Stimulated activated naive B cell treated with anti-CD40 and anti-IgM and Interleukin-4, amounts not matched to agents 10 μg/mL and 1 μg/mL and 100 μg/mL, for 72 hours (primary cell): ENCODE data around the gene PPM1A.
A peak's percentile ranks its signal among the peaks of the same experiment; 100 is the strongest.

Source experiments
- ATAC-seq, 2 donors: fragments of 150-1000 bp; cut with Tn5 transposase; replicated peaks; 2 replicates each; pipeline ENCODE4 v1.10.0; 2021; ENCODE audit warnings: moderate library complexity in 1 of 2
- DNase-seq: peaks from one replicate; pipeline ENCODE4 v3.0.0; 2021
- H3K27ac Mint-ChIP-seq: one replicate; pipeline ENCODE4 v1.8.0; 2022; ENCODE audit warnings: mild to moderate bottlenecking, mixed read lengths
- H3K27me3 Mint-ChIP-seq, 2 donors: one replicate each; pipeline ENCODE4 v1.8.0; 2022; ENCODE audit warnings: mixed read lengths in 2 of 2
- H3K36me3 Mint-ChIP-seq, 2 donors: one replicate each; pipeline ENCODE4 v1.8.0; 2022; ENCODE audit warnings: mixed read lengths in 2 of 2, mild to moderate bottlenecking in 1 of 2
- H3K4me1 Mint-ChIP-seq, 2 donors: one replicate each; pipeline ENCODE4 v1.8.0; 2022; ENCODE audit warnings: mixed read lengths in 2 of 2, mild to moderate bottlenecking in 1 of 2
- H3K4me3 Mint-ChIP-seq, 2 donors: one replicate each; pipeline ENCODE4 v1.8.0; 2022; ENCODE audit warnings: mild to moderate bottlenecking in 2 of 2, mixed read lengths in 2 of 2, moderate library complexity in 1 of 2
- H3K9me3 Mint-ChIP-seq, 2 donors: one replicate each; pipeline ENCODE4 v1.8.0; 2022; ENCODE audit warnings: mixed read lengths in 2 of 2, mild to moderate bottlenecking in 1 of 2

The PPM1A gene

DNA sequence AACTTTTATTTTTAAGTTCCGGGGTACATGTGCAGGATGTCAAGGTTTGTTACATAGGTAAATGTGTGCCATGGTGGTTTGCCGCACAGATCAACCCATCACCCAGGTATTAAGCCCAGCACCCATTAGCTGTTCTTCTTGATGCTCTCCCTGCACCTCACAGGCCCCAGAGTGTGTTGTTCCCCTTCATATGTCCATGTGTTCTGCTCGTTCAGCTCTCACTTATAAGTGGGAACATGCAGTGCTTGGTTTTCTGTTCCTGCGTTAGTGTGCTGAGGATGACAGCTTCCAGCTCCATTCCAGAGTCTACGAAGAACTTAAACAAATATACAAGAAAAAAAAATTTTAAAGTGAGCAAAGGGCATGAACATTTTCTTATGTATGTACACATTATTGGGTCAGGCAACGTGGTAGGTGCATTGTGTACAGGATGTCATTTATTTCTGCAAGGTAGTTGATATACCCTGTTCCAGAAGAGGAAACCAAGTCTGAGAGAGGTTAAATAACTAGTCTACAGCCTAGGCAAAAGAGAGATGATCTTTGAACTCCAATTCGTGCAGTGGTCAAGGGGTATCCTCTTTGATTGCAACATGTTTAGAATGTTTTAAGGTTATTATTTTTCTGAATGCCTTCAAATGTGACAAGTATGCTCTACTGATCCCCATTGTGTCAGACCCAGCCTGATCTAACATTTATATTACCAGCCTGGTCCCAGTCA lies 8.7 kb upstream of the PPM1A start:
- no peak overlapping the region for H3K4me3 Mint-ChIP-seq
- no peaks in the 10 kb centered on the region for H3K9me3 Mint-ChIP-seq
- H3K36me3 Mint-ChIP-seq: no peaks in the 10 kb centered on the region
- ATAC-seq (no peak), DNase-seq (no peak)
- no peaks in the 10 kb centered on the region for H3K27me3 Mint-ChIP-seq
- H3K27ac Mint-ChIP-seq: no peak overlapping the region
- H3K4me1 Mint-ChIP-seq: peaks cover 0 to 2% of the 10 kb centered on the region in 2 donors

DNA sequence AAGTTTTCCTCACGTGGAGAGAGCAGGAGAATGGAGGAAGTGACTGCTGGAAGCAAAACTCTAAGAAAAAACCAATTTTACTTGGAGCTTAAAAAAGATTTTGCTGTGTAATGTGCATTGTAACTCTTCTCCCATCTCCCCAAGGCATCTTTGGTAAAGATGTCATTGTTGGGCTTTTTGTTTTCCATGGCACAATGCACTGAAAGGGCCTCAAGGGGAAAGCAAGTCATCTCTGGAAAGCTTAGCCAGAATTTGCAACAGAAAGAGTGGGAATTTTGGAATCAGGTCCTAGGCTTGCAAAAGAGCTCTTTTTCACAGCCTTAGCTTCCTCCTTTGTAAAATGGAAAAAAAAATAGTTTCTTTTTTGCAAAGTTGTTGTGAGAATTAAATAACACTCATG lies 7.9 kb upstream of the PPM1A start:
- no peak overlapping the region for H3K4me3 Mint-ChIP-seq
- ATAC-seq (no peak), DNase-seq (no peak)
- H3K4me1 Mint-ChIP-seq: peaks cover 6 to 7% of the 10 kb centered on the region in 2 donors
- no peaks in the 10 kb centered on the region for H3K9me3 Mint-ChIP-seq
- H3K27ac Mint-ChIP-seq: no peak overlapping the region
- H3K36me3 Mint-ChIP-seq: no peaks in the 10 kb centered on the region
- H3K27me3 Mint-ChIP-seq: no peaks in the 10 kb centered on the region

DNA sequence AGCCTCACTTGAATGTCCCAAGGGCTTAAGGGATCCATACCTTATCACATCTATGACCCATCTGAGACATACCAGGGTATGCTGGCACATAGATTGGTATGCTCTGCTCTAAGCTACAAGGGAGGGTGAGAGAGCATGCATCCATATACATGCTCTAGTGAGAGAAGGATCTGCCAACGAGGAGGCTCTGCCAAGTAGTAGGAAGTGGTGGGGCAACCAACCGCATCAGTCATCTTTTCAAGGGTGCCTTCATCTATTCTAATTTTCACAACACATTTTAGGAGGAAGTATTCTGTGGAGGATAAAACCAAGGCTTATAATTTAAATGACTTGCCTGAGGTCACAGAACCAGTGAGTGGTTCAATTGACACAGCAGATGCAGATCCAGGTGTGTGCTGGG lies 6.6 kb upstream of the PPM1A start:
- Mint-ChIP-seq H3K36me3 (no peaks in the 10 kb centered on the region), H3K4me1 (peaks cover 6 to 7% of the 10 kb centered on the region in 2 donors), H3K27ac (no peak overlapping the region), H3K4me3 (no peak overlapping the region), H3K27me3 (no peaks in the 10 kb centered on the region), H3K9me3 (no peaks in the 10 kb centered on the region)
- peak; percentile 51 to 57 for ATAC-seq
- DNase-seq: no peak

DNA sequence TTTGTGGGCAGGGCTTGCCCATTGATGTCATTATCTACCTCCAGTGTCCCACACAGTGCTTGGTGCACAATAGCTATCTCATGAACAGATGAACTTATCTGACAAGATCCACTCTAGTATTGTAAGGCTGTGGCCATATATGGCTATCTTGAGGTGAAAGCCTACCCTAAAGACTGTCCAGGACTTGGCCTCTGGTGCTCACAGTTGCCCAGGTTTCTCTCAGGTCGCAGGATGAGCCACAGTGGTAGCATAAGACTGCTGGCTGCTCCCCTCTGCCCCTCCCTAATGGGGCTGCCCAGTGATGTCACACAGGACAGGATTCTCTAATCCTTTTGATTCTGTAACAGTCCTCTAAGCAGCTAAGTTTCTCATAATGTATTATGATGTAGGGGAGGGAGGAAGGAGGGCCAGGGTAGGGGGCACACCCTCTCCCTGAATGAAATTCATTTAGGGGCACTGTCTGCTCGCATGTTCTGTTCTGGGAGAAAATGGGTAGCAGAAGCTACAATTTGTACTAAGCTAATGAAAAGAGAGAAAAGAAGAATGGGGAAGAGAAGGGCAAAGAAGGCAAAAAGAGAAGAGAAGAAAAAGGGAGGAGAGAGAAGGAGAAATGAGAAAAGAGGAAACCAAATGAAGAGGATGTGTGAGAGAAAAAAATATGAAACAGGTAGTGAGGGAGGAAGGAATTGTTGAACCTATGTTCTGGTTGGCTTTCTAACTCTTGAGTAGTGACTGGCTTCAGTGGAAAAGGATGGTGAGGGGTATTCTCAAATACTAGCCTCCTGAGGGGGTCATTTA lies 3.4 kb upstream of the PPM1A start:
- no peak overlapping the region for H3K4me3 Mint-ChIP-seq
- ATAC-seq (no peak), DNase-seq (no peak)
- H3K36me3 Mint-ChIP-seq: peaks cover 4 to 5% of the 10 kb centered on the region in 2 donors
- H3K27ac Mint-ChIP-seq: peak overlapping the region; percentile 26
- peaks cover 12 to 22% of the 10 kb centered on the region in 2 donors for H3K4me1 Mint-ChIP-seq
- no peaks in the 10 kb centered on the region for H3K27me3 Mint-ChIP-seq
- no peaks in the 10 kb centered on the region for H3K9me3 Mint-ChIP-seq

DNA sequence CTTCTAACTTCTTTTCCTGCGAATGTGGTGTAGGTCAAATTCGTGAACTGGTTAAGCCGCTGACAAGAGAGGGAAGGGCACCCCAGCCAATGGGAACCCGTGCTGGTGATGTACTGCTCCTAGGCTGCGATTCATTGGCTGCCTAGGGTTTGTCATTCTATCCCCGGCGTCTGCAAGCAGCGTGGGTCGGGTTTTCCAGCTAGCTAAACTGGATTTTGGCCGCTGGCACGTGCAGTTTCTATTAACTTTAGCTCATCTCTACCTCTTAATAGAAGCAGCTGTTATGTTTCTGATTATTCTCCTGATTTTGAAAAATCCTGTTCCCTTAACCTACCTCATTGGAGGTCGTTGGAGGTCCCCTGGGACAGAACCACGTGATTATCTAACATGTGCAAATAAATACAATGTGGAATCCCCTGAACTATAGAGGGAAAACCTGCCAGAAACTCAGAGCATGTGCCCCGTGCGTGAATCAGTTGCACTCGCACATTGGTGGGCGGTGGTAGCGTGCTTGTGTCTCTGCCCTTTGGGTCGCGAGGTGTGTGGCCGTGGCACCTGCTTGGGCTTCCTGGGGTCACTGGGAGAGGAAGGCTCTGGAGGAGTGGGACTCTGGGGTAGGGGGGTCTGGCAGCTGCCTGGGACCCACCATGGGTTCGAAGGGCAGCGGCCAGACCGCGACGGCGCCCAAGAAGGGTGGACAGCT lies 876 bp upstream of the PPM1A start:
- Mint-ChIP-seq H3K4me1 (peaks cover 16 to 46% of the 10 kb centered on the region in 2 donors), H3K9me3 (no peaks in the 10 kb centered on the region), H3K27me3 (no peaks in the 10 kb centered on the region), H3K27ac (peak overlapping the region; percentile 100), H3K36me3 (peaks cover 8% of the 10 kb centered on the region in 2 donors), H3K4me3 (peak overlapping the region; percentile 96 to 97)
- peak; percentile 84 for DNase-seq
- ATAC-seq: peak; percentile 73 to 75

DNA sequence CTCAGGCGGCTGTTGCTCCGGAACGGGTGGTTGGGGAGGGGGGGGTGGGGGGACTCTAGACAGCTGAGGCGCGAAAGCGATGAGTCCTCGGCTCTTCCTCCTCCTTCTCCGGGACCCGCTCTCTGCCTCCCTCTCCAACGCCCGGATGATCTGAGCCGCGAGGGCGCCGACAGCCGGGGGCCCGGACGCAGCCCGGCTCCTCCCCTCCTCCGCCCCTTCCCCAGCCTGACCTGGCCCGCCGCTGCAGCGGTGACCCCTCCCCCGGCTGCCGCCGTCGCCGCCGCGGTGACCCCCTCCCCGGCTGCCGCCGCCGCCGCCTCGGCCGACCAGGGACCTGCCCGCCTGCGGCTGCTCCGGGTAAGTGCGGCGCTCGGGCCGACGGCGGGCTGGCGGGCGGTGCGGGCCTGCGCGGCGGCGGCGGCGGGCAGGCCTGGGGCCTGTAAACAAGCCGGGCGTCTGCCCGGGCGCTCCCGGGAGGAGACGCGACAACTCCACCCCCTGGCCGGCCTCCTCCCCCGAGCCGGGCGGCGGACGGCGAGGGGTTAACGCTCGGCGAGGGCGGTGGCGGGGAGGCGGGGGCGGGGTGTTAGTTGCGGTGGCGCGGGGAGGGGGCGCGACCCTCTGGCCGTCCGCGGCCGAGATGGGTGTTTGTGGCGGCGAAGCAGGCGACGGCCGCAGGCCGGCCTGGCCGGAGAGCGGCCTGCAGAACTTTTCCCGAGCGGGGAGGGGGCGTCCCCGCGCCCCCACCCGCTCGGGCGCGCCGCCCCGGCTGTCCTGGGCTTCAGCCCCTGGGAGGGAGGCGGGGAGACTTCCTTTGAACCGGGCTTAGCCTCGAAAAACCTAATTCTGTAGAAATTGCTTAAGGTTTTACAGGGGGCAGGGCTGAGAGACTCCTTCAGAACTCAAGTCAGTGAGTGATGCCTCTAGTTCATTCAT lies 568 bp downstream of the PPM1A start:
- H3K36me3 Mint-ChIP-seq: peaks cover 8% of the 10 kb centered on the region in 2 donors
- H3K4me1 Mint-ChIP-seq: peaks cover 20 to 52% of the 10 kb centered on the region in 2 donors
- peak overlapping the region; percentile 100 for H3K27ac Mint-ChIP-seq
- no peaks in the 10 kb centered on the region for H3K9me3 Mint-ChIP-seq
- peak; percentile 59 for DNase-seq
- H3K27me3 Mint-ChIP-seq: no peaks in the 10 kb centered on the region
- ATAC-seq: peak; percentile 45 to 50
- peak overlapping the region; percentile 96 to 97 for H3K4me3 Mint-ChIP-seq

DNA sequence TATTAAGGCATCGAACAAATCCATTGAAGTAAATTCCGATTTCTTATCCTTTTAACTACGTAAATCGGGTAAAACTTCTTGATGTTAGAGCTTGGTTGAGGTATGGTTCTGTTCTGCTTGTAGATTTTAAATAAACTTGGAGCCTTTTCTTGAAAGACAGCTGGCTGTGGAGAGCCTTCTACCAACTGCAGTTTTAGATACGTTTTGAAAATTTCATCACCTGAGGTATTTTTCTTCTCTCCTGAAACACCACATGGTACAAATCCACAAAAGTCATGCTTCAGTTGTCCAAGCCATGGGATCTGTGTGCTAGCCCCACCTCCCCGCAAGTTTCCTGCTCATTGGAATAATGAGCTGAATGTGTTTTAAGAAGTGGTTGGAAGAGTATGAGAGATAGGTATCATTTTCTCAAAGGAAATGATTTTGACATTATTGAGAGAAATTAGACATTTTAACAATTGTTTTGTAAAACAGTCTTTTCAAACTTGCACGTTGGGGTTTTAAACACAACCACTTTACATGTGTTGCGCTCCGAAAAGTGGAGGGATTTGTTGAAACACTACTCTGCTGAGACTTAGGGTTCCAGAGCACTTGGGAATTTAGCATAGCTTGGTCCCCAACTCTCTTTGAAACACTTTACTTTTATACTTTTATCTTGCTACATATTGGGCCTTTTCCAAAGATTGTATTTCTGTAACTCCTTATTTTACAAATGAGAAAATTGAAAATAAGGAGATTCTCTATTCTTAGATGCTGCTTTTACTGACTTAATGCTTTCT lies 1.4 kb downstream of the PPM1A start:
- ATAC-seq (no peak), DNase-seq (no peak)
- H3K4me1 Mint-ChIP-seq: peaks cover 24 to 52% of the 10 kb centered on the region in 2 donors
- peaks cover 8% of the 10 kb centered on the region in 2 donors for H3K36me3 Mint-ChIP-seq
- H3K27me3 Mint-ChIP-seq: no peaks in the 10 kb centered on the region
- no peaks in the 10 kb centered on the region for H3K9me3 Mint-ChIP-seq
- H3K27ac Mint-ChIP-seq: peak overlapping the region; percentile 80
- peak overlapping the region; percentile 80 to 81 for H3K4me3 Mint-ChIP-seq

DNA sequence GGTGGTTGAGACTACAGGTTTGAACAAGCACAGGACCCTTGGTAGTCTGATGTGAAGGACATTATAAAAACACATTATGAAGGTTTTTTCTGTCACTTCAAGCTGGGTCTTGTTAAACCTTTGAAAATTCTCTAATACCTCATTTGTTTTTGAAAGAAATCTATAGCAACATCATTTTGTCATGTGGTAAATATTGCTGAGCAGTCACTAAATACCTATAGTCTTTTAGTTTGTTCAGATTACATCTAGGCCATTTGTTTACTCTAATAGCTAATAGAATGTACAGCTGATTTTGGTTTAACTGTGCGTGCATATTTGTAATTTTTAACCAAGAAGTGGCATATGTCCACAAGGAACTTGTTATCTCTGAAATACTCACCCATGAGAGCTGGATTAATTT lies 2.9 kb downstream of the PPM1A start:
- Mint-ChIP-seq H3K36me3 (peaks cover 8% of the 10 kb centered on the region in 2 donors), H3K4me3 (peak overlapping the region; percentile 42 to 48), H3K4me1 (peaks cover 24 to 46% of the 10 kb centered on the region in 2 donors), H3K27ac (peak overlapping the region; percentile 52), H3K9me3 (no peaks in the 10 kb centered on the region), H3K27me3 (no peaks in the 10 kb centered on the region)
- DNase-seq (no peak), ATAC-seq (no peak)

DNA sequence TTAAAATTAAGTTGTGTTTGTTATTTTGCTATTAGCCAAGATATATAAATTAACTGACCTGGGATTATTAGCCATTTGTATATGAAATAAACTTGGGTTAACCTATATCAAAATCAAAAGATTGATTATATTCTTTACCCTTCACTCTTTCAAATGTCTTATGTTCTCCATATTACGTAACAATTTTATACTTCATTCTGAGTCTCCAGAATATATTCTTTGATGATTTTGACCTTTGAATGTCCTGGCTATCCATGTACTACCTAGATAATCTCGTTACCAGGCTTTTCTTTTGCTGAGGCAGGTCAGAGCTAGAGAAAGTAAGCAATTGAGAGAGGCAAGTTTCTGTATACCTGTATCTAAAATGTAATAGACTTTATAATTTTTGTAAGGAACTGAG lies 3.6 kb downstream of the PPM1A start:
- Mint-ChIP-seq H3K36me3 (peaks cover 8% of the 10 kb centered on the region in 2 donors), H3K4me1 (peaks cover 24 to 45% of the 10 kb centered on the region in 2 donors), H3K9me3 (no peaks in the 10 kb centered on the region), H3K4me3 (no peak overlapping the region), H3K27me3 (no peaks in the 10 kb centered on the region), H3K27ac (no peak overlapping the region)
- DNase-seq: no peak
- no peak for ATAC-seq

DNA sequence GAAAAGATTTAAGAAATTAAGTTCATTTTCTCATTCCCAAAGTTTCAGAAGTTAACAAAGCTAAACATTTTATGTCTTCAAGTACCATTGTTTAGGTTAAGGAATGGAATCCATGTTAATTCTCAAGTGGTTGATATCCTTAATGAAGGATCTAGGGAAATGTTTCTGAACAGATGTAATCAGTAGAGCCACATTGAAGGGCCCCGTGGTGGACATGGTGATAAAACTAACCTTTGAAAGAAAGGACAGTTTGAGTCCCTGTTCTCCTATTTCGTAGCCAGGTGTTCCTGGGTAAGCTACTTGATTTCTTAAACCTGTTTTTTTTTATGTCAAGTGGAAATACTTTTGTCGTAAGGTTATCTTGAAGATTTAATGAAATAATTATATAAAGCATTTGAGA lies 4.6 kb downstream of the PPM1A start:
- H3K27ac Mint-ChIP-seq: no peak overlapping the region
- peaks cover 4% of the 10 kb centered on the region in 2 donors for H3K36me3 Mint-ChIP-seq
- H3K27me3 Mint-ChIP-seq: no peaks in the 10 kb centered on the region
- H3K4me1 Mint-ChIP-seq: peaks cover 21 to 35% of the 10 kb centered on the region in 2 donors
- DNase-seq (no peak), ATAC-seq (no peak)
- no peaks in the 10 kb centered on the region for H3K9me3 Mint-ChIP-seq
- H3K4me3 Mint-ChIP-seq: no peak overlapping the region

DNA sequence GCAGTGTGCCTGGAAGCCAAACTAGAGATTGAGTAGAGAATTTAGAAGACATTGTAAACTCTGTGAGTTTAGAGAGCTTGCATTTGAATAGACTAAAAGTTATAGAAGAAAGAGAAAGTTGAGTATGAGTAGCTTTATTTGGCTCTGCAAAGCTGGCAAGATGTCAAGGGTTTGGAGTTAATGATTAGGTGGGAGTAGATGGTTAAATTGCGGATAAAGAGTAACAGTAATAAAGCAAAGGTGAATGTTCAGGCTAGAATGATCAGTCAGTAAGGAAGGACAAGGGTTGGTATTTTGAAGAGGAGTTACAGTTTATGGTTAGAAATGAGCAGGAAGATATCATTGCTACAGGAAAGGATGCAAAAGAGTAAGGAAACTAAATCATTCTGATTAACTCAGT lies 5.2 kb downstream of the PPM1A start:
- H3K36me3 Mint-ChIP-seq: peaks cover 4% of the 10 kb centered on the region in 2 donors
- no peak overlapping the region for H3K4me3 Mint-ChIP-seq
- H3K4me1 Mint-ChIP-seq: peaks cover 23 to 35% of the 10 kb centered on the region in 2 donors
- ATAC-seq (no peak), DNase-seq (no peak)
- no peaks in the 10 kb centered on the region for H3K27me3 Mint-ChIP-seq
- H3K9me3 Mint-ChIP-seq: no peaks in the 10 kb centered on the region
- no peak overlapping the region for H3K27ac Mint-ChIP-seq

DNA sequence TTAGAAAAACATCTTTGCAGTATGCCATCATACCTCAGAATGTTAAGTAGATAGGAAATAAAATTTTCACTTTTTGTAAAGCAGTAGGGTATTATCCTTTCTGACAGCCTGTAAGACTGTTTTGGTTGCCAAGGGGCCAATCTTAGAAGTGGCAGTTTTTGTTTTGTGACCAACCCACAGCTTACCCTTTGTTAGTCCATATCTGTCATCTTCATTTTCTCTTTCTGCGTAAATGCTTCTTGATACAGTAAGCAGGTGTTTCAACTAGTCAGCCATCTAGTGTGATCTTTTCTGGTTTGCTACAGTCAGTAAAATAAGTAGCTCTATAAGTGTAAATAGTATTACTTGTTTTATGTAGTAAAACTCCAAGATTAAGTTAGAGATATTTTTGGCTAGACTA lies 8.8 kb downstream of the PPM1A start:
- H3K4me3 Mint-ChIP-seq: no peak overlapping the region
- H3K4me1 Mint-ChIP-seq: peaks cover 19 to 21% of the 10 kb centered on the region in 2 donors
- no peaks in the 10 kb centered on the region for H3K9me3 Mint-ChIP-seq
- ATAC-seq: no peak
- no peaks in the 10 kb centered on the region for H3K36me3 Mint-ChIP-seq
- H3K27me3 Mint-ChIP-seq: no peaks in the 10 kb centered on the region
- no peak overlapping the region for H3K27ac Mint-ChIP-seq
- no peak for DNase-seq

DNA sequence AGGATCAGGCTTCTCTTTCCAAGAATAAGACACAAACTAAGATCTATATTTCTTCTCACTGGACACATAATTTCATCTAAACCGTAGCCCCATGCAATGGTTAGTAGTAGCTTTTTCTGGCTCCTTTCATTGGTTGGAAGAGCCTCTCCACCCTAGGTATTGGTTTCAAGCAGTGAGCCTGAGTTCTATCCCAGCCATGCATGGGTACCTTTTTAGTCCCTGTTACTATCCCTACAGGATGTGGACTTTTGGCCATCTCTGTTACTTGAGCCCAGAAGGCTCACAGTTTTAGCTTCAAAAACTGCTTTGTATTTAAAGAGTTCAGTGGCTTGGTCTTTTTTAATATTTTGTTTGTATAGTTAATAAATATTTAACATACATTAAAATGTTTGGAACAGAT lies 16.1 kb downstream of the PPM1A start:
- H3K4me3 Mint-ChIP-seq: no peak overlapping the region
- H3K9me3 Mint-ChIP-seq: no peaks in the 10 kb centered on the region
- peak overlapping the region; percentile 3 for H3K27ac Mint-ChIP-seq
- no peak for ATAC-seq
- H3K27me3 Mint-ChIP-seq: no peaks in the 10 kb centered on the region
- DNase-seq: no peak
- H3K4me1 Mint-ChIP-seq: peaks cover 11 to 25% of the 10 kb centered on the region in 2 donors
- H3K36me3 Mint-ChIP-seq: peaks cover 7 to 28% of the 10 kb centered on the region in 2 donors
